B cell (primary cell): ENCODE data around the gene CCDC183. TPM values are rescaled to one million over a fixed set of nuclear protein-coding genes. Genes with fewer than 3 reads are reported as not detected.
A peak's percentile ranks its signal among the peaks of the same experiment; 100 is the strongest.

Source experiments
- ATAC-seq: fragments of 200-7000 bp; cut with Tn5 transposase; one replicate; pipeline ENCODE4 v1.10.0; 2021; ENCODE audit warnings: low read depth, mild to moderate bottlenecking, moderate number of reproducible peaks, moderate library complexity
- CTCF ChIA-PET: fragments of 350-600 bp; sonication (Branson Sonifier 250); formaldehyde crosslinking; loops from one replicate; lab custom pipeline; 2021; ENCODE audit warnings: antibody characterized with exemption, inconsistent platforms; lab: Charles Lee
- POLR2A ChIA-PET: fragments of 350-600 bp; sonication (Branson Sonifier 250); formaldehyde crosslinking; loops from one replicate; lab custom pipeline; 2021; ENCODE audit warnings: antibody characterized with exemption; lab: Charles Lee
- DNase-seq: peaks from one replicate; pipeline ENCODE4 v3.0.0; 2013
- H2AFZ ChIP-seq: 2 replicates; pipeline ENCODE4 v1.6.1; 2012; ENCODE audit warnings: mild to moderate bottlenecking, low read depth, low read length; ENCODE audit not compliant: insufficient read depth, poor library complexity, severe bottlenecking
- H3K27ac ChIP-seq, 2 donors: 1 replicate in 1 of 2; 2 replicates in 1 of 2; pipeline ENCODE4 v1.5.1; 2012 to 2013; ENCODE audit warnings: low read length in 2 of 2, mild to moderate bottlenecking in 2 of 2, moderate library complexity in 1 of 2
- H3K27me3 ChIP-seq, 4 experiments: fragments of 200-600 bp in 1 of 4; sonication (generic) in 1 of 4; replicated peaks in 1 of 4; 1 replicate in 2 of 4; 2 replicates in 2 of 4; pipeline versions ENCODE4 v1.6.1 to v1.7.0; 2013 to 2016; ENCODE audit warnings: low read length in 3 of 4, mild to moderate bottlenecking in 2 of 4, mixed read lengths in 1 of 4, moderate library complexity in 1 of 4; ENCODE audit not compliant: insufficient read depth in 4 of 4, control insufficient read depth in 3 of 4; ENCODE audit errors: control extremely low read depth in 1 of 4
- H3K36me3 ChIP-seq, 2 experiments: replicated peaks in 1 of 2; 1 replicate in 1 of 2; 2 replicates in 1 of 2; pipeline versions ENCODE4 v1.6.1 to v1.7.1; 2013; ENCODE audit warnings: low read length in 1 of 2; ENCODE audit not compliant: insufficient read depth in 2 of 2, control insufficient read depth in 1 of 2; ENCODE audit errors: control extremely low read depth in 1 of 2, extremely low read depth in 1 of 2
- H3K4me1 ChIP-seq, 2 donors: fragments of 200-600 bp in 1 of 2; sonication (generic) in 1 of 2; 1 replicate in 1 of 2; 2 replicates in 1 of 2; pipeline versions ENCODE4 v1.5.1 to v1.6.1; 2013 to 2017; ENCODE audit warnings: low read length in 2 of 2; ENCODE audit not compliant: control insufficient read depth in 2 of 2, insufficient read depth in 2 of 2
- H3K4me2 ChIP-seq: replicated peaks from 2 replicates; pipeline ENCODE3; 2012; ENCODE audit warnings: mild to moderate bottlenecking, low read depth, low read length; ENCODE audit not compliant: poor library complexity, severe bottlenecking
- H3K4me3 ChIP-seq, 5 experiments: fragments of 200-600 bp in 1 of 5; sonication (generic) in 1 of 5; 1 replicate in 3 of 5; 2 replicates in 2 of 5; pipeline versions ENCODE4 v1.5.1 to v1.7.0; 2011 to 2016; ENCODE audit warnings: low read length in 4 of 5, mild to moderate bottlenecking in 4 of 5, low read depth in 2 of 5, control low read depth in 1 of 5, moderate library complexity in 1 of 5; ENCODE audit not compliant: insufficient read depth in 1 of 5; ENCODE audit errors: control extremely low read depth in 1 of 5, extremely low read depth in 1 of 5
- H3K79me2 ChIP-seq: fragments of 200-600 bp; sonication (generic); one replicate; pipeline ENCODE4 v1.6.0; 2016; ENCODE audit warnings: low read length; ENCODE audit not compliant: control insufficient read depth, insufficient read depth
- H3K9ac ChIP-seq: fragments of 200-600 bp; sonication (generic); 2 replicates; pipeline ENCODE4 v1.6.1; 2017; ENCODE audit warnings: mild to moderate bottlenecking, low read length, moderate library complexity
- H3K9me3 ChIP-seq, 3 donors: one replicate each; pipeline versions ENCODE4 v1.6.1 to v1.7.1; 2013; ENCODE audit warnings: low read length in 2 of 3; ENCODE audit not compliant: control insufficient read depth in 2 of 3, insufficient read depth in 1 of 3; ENCODE audit errors: control extremely low read depth in 1 of 3
- H4K20me1 ChIP-seq: 2 replicates; pipeline ENCODE4 v1.6.0; 2012; ENCODE audit warnings: mild to moderate bottlenecking, low read length; ENCODE audit not compliant: insufficient read depth, control insufficient read depth, poor library complexity, severe bottlenecking
- H3K27ac Mint-ChIP-seq: one replicate; pipeline ENCODE4 v1.8.0; 2021; ENCODE audit warnings: mixed read lengths
- H3K27me3 Mint-ChIP-seq: one replicate; pipeline ENCODE4 v1.8.0; 2021; ENCODE audit warnings: mixed read lengths
- H3K4me1 Mint-ChIP-seq: one replicate; pipeline ENCODE4 v1.8.0; 2021; ENCODE audit warnings: mixed read lengths
- H3K4me3 Mint-ChIP-seq: one replicate; pipeline ENCODE4 v1.8.0; 2021; ENCODE audit warnings: mixed read lengths
- H3K9me3 Mint-ChIP-seq: one replicate; pipeline ENCODE4 v1.8.0; 2022; ENCODE audit warnings: mixed read lengths; ENCODE audit not compliant: insufficient read depth
- CTCF ChIP-seq: fragments of 200-600 bp; IDR thresholded peaks from one replicate; pipeline ENCODE4 v1.8.0; 2022; ENCODE audit warnings: antibody characterized with exemption, mild to moderate bottlenecking
- EZH2 ChIP-seq: IDR thresholded peaks from 2 replicates; pipeline ENCODE4 v1.6.1; 2012; ENCODE audit warnings: borderline replicate concordance, low read depth, mild to moderate bottlenecking, moderate library complexity, low read length; ENCODE audit not compliant: insufficient read depth, poor library complexity, severe bottlenecking
- WGBS: methylation state at CpG from one replicate; pipeline ENCODE4 v1.1.5; 2013; ENCODE audit warnings: missing lambda C conversion rate; ENCODE audit not compliant: insufficient coverage; 5-methylcytosine and 5-hydroxymethylcytosine counted together
- intact Hi-C: fragments of 100-400 bp; cut with micrococcal nuclease; formaldehyde crosslinking; loops from one replicate; pipeline ENCODE4 v1.10.0; 2022
- polyA plus RNA-seq: library from polyadenylated mRNA; depleted of rRNA; stranded (reverse); fragments of >200 nt; gene quantifications from 2 replicates; pipeline ENCODE4 v1.2.3, GENCODE V29; 2012
- total RNA-seq, 2 donors: library from RNA; stranded (reverse); fragments of 120-200 nt in 1 of 2; gene quantifications; 1 replicate in 1 of 2; 2 replicates in 1 of 2; pipeline versions ENCODE4 v1.2.3 to v1.2.4, GENCODE V29; 2013 to 2022

CCDC183 gene
- total and polyA plus RNA-seq, 2 donors (not counting 1 experiment from before 2014, with no cell fraction given): 1.8 to 4.9 TPM

GRCh38 chr9:136849038-136849959 lies 53.2 kb downstream of the CCDC183 start, which contains the start of gene PHPT1:
Gene PHPT1 (plus strand): TSS chr9:136849409. CDS start chr9:136849431, 22 bp downstream.
- peak within 1 kb of the TSS; percentile 84 for H3K9ac ChIP-seq
- H2AFZ ChIP-seq: peak within 1 kb of the TSS; percentile 97
- Mint-ChIP-seq H3K27me3 (peaks cover 7% of the 10 kb centered on the region), H3K4me3 (peak within 1 kb of the TSS; percentile 96), H3K27ac (peak within 1 kb of the TSS; percentile 94), H3K9me3 (no peaks in the 10 kb centered on the region), H3K4me1 (peaks cover 20% of the 10 kb centered on the region)
- peaks cover 0 to 28% (median 9%) of the 10 kb centered on the region in 4 experiments for H3K27me3 ChIP-seq
- H4K20me1 ChIP-seq: peaks cover 23% of the 10 kb centered on the region
- H3K9me3 ChIP-seq: peaks cover 0 to 19% (median 0%) of the 10 kb centered on the region in 3 donors
- ATAC-seq (peak; percentile 94), DNase-seq (peak; percentile 99)
- under 1% methylated on average over 67 of the region's 77 CpGs for WGBS
- TF ChIP-seq CTCF (no peak), EZH2 (no peak)
- H3K4me3 ChIP-seq: peak within 1 kb of the TSS; percentile 53 to 87 (median 82)
- peak within 1 kb of the TSS; percentile 99 for H3K4me2 ChIP-seq
- peak within 1 kb of the TSS in 1 of 2 donors; percentile 55 for H3K27ac ChIP-seq
- H3K4me1 ChIP-seq: peaks cover 33 to 38% of the 10 kb centered on the region in 2 donors
- intact Hi-C loops: loop anchor here (1.0 to 5.0 kb wide), 7 partner anchors 17 to 184 kb away; partner anchors contain the start of genes EDF1, FBXW5, FUT7 and PAXX
- H3K79me2 ChIP-seq: peaks cover 2% of the 10 kb centered on the region
- ChIA-PET CTCF (interaction anchor here (1.1 kb wide), 1 partner anchor 35 kb away, joined by 4 read pairs; no protein-coding TSS in a partner anchor), POLR2A (interaction anchor here (0.5 kb wide), 1 partner anchor 15 kb away, joined by 3 read pairs; no protein-coding TSS in a partner anchor)
- H3K36me3 ChIP-seq: peaks cover 0 to 4% of the 10 kb centered on the region in 2 experiments
